ENCODE data around the gene TMX3.

Gene TMX3

DNA sequence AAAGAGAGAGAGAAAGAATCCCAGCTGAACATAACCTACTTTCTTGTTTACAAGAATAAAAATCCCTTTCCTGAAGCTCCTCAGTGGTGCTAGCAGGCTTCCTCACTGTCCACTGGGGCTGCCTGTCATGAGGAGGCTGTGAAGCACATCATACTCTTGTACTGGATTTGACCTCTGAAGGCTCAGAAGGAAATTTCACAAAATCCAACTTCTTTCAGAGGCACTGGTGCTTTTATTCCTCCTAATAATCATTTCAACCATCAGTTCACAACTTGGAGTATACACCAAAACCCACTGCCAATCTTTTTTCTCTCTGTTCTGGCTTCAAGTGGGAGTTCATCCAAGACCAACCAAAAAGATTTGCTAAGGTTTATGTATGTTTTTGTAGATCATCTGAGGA, 48.5 kb downstream of the TMX3 start:
- no peak for DNase-seq (ENCODE audit: low spot score)
- Histone ChIP-seq H3K4me3 (ENCODE audit: severe bottlenecking) (no peak overlapping the region), H3K27me3 (ENCODE audit: insufficient read depth, poor library complexity, severe bottlenecking) (no peaks in the 10 kb centered on the region), H3K27ac (ENCODE audit: poor library complexity, severe bottlenecking) (no peak overlapping the region), H3K9me3 (ENCODE audit: severe bottlenecking) (no peaks in the 10 kb centered on the region), H3K4me1 (ENCODE audit: insufficient read depth, poor library complexity, severe bottlenecking) (no peaks in the 10 kb centered on the region), H3K36me3 (ENCODE audit: low read depth) (no peaks in the 10 kb centered on the region)
- TF ChIP-seq, protein P1, sequence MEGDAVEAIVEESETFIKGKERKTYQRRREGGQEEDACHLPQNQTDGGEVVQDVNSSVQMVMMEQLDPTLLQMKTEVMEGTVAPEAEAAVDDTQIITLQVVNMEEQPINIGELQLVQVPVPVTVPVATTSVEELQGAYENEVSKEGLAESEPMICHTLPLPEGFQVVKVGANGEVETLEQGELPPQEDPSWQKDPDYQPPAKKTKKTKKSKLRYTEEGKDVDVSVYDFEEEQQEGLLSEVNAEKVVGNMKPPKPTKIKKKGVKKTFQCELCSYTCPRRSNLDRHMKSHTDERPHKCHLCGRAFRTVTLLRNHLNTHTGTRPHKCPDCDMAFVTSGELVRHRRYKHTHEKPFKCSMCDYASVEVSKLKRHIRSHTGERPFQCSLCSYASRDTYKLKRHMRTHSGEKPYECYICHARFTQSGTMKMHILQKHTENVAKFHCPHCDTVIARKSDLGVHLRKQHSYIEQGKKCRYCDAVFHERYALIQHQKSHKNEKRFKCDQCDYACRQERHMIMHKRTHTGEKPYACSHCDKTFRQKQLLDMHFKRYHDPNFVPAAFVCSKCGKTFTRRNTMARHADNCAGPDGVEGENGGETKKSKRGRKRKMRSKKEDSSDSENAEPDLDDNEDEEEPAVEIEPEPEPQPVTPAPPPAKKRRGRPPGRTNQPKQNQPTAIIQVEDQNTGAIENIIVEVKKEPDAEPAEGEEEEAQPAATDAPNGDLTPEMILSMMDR (IDR thresholded peaks at IDR 0.05; ENCODE audit: poor library complexity, severe bottlenecking) = no peak
- ATAC-seq (ENCODE audit: low read depth) = no peak

DNA sequence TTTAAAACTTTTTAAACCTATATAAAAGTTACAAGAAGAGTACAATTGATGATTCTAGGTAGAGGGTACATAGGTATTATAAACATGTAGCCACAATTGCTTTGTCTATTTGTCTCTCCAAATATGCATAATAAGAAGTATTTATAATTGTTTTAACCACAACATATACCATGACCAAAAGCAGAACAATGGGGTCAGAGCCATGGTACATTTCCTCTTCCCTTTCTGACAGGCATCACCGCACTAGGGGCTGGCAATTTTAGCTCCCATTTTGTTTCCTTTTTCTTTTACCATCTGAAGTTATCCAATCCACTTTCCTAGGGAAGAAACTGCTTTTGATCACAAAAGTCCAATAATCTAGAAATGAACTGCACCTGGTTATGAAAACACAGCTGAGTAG, 49.3 kb downstream of the TMX3 start:
- Histone ChIP-seq H3K4me3 (ENCODE audit: severe bottlenecking) (no peak overlapping the region), H3K4me1 (ENCODE audit: insufficient read depth, poor library complexity, severe bottlenecking) (no peaks in the 10 kb centered on the region), H3K27me3 (ENCODE audit: insufficient read depth, poor library complexity, severe bottlenecking) (no peaks in the 10 kb centered on the region), H3K27ac (ENCODE audit: poor library complexity, severe bottlenecking) (no peak overlapping the region), H3K36me3 (ENCODE audit: low read depth) (no peaks in the 10 kb centered on the region), H3K9me3 (ENCODE audit: severe bottlenecking) (no peaks in the 10 kb centered on the region)
- no peak for DNase-seq (ENCODE audit: low spot score)
- TF ChIP-seq, protein P1 (IDR thresholded peaks at IDR 0.05; ENCODE audit: poor library complexity, severe bottlenecking) = no peak
- no peak for ATAC-seq (ENCODE audit: low read depth)

GRCh38 chr18:68662754-68663153, 52.2 kb downstream of the TMX3 start:
- TF ChIP-seq, protein P1 (IDR thresholded peaks at IDR 0.05; ENCODE audit: poor library complexity, severe bottlenecking) = no peak
- H3K36me3 ChIP-seq (ENCODE audit: low read depth) = no peaks in the 10 kb centered on the region
- H3K9me3 ChIP-seq (ENCODE audit: severe bottlenecking) = no peaks in the 10 kb centered on the region
- ATAC-seq (ENCODE audit: low read depth) (peak; percentile 40; the same call in 1 of the 3 replicates), DNase-seq (ENCODE audit: low spot score) (no peak)
- no peaks in the 10 kb centered on the region for H3K27me3 ChIP-seq (ENCODE audit: insufficient read depth, poor library complexity, severe bottlenecking)
- H3K27ac ChIP-seq (ENCODE audit: poor library complexity, severe bottlenecking) = no peak overlapping the region
- H3K4me3 ChIP-seq (ENCODE audit: severe bottlenecking) = no peak overlapping the region
- H3K4me1 ChIP-seq (ENCODE audit: insufficient read depth, poor library complexity, severe bottlenecking) = no peaks in the 10 kb centered on the region

GRCh38 chr18:68660354-68661183, 54.3 kb downstream of the TMX3 start:
- Histone ChIP-seq H3K4me1 (ENCODE audit: insufficient read depth, poor library complexity, severe bottlenecking) (no peaks in the 10 kb centered on the region), H3K36me3 (ENCODE audit: low read depth) (no peaks in the 10 kb centered on the region), H3K27me3 (ENCODE audit: insufficient read depth, poor library complexity, severe bottlenecking) (no peaks in the 10 kb centered on the region), H3K27ac (ENCODE audit: poor library complexity, severe bottlenecking) (no peak overlapping the region), H3K4me3 (ENCODE audit: severe bottlenecking) (no peak overlapping the region), H3K9me3 (ENCODE audit: severe bottlenecking) (no peaks in the 10 kb centered on the region)
- ATAC-seq (ENCODE audit: low read depth) = no peak
- TF ChIP-seq, protein P1 (IDR thresholded peaks at IDR 0.05; ENCODE audit: poor library complexity, severe bottlenecking) = peak; percentile 80
- no peak for DNase-seq (ENCODE audit: low spot score)

DNA sequence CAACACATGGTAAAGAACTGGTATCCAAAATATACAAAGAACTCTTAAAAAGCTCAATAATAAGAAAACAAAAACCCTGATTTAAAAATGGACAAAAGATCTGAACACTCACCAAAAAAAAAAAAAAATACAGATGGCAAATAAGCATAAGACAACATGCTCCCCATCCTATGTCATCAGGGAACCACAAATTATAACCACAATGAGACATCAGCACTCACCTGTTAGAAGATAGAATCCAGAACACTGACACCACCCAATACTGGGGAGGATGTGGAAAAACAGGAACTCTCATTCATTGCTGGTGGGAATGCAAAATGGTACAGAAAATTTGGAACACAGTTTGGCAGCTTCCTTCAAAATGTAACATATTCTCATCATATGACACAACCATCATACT, 66.7 kb downstream of the TMX3 start:
- no peak for ATAC-seq (ENCODE audit: low read depth)
- no peaks in the 10 kb centered on the region for H3K4me1 ChIP-seq (ENCODE audit: insufficient read depth, poor library complexity, severe bottlenecking)
- H3K4me3 ChIP-seq (ENCODE audit: severe bottlenecking) = no peak overlapping the region
- no peak overlapping the region for H3K27ac ChIP-seq (ENCODE audit: poor library complexity, severe bottlenecking)
- H3K27me3 ChIP-seq (ENCODE audit: insufficient read depth, poor library complexity, severe bottlenecking) = no peaks in the 10 kb centered on the region
- no peaks in the 10 kb centered on the region for H3K9me3 ChIP-seq (ENCODE audit: severe bottlenecking)
- DNase-seq (ENCODE audit: low spot score) = no peak
- no peaks in the 10 kb centered on the region for H3K36me3 ChIP-seq (ENCODE audit: low read depth)
- TF ChIP-seq, protein P1 (IDR thresholded peaks at IDR 0.05; ENCODE audit: poor library complexity, severe bottlenecking) = no peak
